Measurements from ENCODE around the gene OR2H1.

- TF ChIP-seq CTCF (optimal IDR thresholded peaks at IDR 0.05 in 1 of 3, IDR thresholded peaks at IDR 0.05 in 1 of 3, conservative IDR thresholded peaks at IDR 0.05 in 1 of 3; ENCODE audit: extremely low read depth in 1 of 3, insufficient read depth in 2 of 3, low read length in 3 of 3) (no peak), EZH2 (IDR thresholded peaks at IDR 0.05; ENCODE audit: low read length) (no peak)
These were observed 22.6 kb downstream of the OR2H1 start for GRCh38 chr6:29479560-29479959.

Measured in keratinocyte (primary cell).